HG03103 (cell line): ENCODE measurements around the gene ZNF664.
"Not testable (repeated sequence)": the region's sequence is repeated elsewhere in the genome, so short reads cannot be mapped to it uniquely, and the experiment has no call there.

Experiments used
- ATAC-seq: cut with Tn5 transposase; IDR thresholded peaks from one replicate; pipeline ENCODE4 v1.9.1; 2021; ENCODE audit warnings: low read depth; ENCODE audit not compliant: unreplicated experiment

Gene ZNF664

GRCh38 chr12:123941000-123941399, 32.0 kb upstream of the ZNF664 start:
- no peak for ATAC-seq

DNA sequence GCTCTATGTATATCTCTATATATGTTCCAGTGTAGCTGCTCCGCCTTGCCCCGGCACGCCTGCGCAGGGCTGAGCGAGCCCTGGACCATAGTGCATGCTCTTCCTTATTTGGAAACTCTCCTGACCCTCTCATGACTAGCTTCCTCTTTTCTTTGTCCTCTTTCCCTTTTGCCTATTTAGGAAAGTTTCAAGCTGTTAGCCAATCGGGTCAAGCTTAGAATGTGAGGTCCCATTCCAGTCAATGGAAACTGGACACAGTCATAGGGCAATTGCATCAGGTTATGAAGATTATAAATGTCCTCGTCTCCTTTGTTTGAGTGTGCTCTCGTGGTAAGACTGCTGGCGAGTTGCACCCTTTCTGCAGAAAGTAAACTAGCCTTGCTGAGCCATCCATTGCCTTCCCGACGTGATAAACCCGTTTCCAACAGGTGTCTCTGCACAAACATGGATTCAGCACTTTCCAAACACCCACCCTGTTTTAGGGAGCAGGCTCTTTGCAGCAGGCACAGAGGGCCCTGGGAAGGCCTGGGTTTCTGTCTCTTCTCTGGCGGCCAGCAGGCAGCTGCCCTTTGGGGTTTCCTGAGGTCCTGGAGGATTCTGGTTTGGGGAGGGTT, 31.3 kb upstream of the ZNF664 start:
- ATAC-seq, result no peak

GRCh38 chr12:123942238-123942653, 30.8 kb upstream of the ZNF664 start:
- ATAC-seq, result no peak

- ATAC-seq, result no peak
Observed at GRCh38 chr12:123942911-123943648, 29.9 kb upstream of the ZNF664 start.

DNA sequence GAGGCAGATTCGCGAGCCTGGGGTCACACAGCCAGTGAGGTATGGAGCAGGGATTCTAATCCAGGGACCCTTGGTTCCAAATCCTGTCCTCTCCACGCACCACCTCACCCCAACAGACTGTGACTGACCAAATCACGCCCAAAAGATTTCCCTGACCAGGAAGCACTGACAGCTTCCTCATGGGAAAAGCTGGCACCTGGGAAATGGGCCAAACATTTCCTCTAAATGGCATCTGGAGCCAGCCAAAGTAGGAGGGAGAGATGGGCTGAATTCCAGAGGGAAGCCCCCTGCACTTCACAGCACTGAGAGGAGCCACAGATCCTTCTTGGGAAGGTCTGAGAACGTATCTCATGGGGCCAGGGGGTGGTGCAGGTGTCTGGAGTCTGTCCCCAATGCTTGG, 29.2 kb upstream of the ZNF664 start:
- no peak for ATAC-seq

GRCh38 chr12:123944696-123945095, 28.3 kb upstream of the ZNF664 start:
- ATAC-seq, result no peak

DNA sequence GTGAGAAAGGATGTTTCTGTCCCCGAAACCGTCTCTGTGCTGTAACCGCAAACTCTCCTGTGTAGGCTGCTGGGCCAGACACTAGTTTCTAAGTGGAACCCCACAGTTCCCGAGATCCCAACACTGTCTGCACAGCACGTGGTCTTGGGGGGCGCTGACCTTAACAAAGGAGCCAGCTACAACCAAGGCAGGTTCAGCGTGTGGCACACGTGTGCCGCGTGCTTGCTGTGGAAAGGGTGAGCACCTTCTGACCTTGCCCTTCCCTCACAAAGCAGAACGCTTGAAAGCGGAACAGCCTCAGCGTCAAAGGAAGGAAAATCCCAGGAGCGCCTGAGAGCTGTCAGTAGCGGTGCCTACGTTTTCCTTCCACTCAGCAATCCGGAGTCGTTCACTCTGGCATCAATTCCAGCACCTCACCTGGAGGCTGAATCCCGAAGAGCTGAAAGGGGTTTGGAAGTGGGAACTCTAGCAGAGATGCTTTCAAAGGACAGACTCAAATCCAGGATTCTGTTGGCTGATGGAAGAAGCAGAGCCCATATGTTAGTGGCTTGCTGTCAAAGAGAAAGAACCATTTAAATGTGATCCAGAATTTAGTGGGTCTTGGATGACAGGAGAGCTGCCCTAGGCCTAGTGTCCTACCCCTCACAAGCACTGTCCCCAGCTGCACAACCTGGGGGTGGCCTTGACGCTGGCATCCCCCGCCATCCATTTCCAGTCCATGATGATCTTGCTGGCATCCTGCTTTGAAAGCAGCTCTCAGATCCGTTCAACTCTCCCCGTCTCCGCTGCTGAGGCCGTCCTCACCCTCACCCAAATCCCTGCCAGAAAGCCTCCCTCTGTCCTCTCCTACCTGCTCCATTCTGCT, 27.5 kb upstream of the ZNF664 start:
- ATAC-seq, result no peak

DNA sequence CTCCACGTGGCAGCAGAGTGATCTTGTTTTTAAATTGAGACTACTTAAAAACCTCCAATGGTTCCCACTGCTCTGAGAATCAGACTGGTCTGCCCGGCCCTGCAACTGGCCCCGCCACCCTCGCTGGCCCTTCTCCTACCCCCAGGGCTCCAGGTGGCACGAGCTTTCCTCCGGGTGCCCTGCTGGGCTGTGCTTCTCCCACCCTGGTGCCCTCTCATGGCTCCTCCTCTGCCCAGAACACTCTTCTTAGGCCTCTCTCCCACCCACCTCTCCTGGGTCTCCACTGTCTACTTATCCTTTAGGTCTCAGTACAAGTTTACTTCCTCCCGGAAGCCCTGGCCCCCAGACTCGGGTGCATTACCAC, 26.9 kb upstream of the ZNF664 start:
- no peak for ATAC-seq

DNA sequence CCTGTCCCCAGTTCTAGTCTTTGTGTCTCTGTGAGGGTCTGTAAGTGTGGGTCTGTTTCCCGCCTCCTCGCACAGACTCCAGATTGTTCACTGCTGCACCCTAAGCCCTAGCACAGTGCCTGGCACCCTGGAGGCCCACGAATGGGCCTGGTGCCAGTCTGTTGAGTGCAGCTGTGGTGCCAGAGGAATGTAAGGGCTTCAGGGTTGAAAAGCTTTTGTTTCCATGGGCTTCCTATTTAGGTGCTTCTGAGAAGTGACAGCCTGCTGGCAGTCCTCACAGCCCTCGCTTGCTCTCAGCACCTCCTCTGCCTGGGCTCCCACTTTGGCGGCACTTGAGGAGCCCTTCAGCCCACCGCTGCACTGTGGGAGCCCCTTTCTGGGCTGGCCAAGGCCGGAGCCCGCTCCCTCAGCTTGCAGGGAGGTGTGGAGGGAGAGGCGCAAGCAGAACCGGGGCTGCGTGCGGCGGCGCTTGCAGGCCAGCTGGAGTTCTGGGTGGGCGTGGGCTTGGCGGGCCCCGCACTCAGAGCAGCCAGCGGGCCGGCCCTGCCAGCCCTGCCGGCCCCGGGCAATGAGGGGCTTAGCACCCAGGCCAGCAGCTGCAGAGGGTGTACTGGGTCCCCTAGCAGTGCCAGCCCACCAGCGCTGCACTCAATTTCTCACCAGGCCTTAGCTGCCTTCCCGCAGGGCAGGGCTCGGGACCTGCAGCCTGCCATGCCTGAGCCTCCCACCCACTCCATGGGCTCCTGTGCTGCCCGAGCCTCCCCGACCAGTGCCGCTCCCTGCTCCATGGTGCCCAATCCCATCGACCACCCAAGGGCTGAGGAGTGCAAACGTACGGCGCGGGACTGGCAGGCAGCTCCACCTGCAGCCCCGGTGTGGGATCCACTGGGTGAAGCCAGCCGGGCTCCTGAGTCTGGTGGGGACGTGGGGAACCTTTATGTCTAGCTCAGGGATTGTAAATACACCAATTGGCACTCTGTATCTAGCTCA, 26.2 kb upstream of the ZNF664 start:
- not testable (repeated sequence) for ATAC-seq

- ATAC-seq, result not testable (repeated sequence)
Observed at GRCh38 chr12:123947531-123947930, 25.5 kb upstream of the ZNF664 start.

DNA sequence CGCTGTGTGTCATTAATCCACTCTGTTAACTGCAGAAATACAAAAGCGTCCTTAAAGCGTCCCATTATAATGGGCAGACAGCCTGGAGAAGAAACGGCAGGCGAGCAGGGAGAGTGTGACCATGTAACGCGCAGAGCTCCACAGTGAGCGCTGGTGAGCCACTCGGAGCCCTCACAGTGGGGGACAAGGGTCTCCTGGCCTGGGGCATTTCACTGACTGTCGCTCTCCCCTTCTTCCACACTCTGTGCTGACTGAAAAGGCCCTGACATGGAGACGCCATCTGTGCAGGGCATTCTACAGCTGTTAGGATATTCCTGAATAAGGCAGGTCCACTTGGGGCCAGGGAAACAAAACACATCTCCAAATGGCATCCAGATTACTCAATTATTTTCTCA, 24.6 kb upstream of the ZNF664 start:
- ATAC-seq, result no peak

DNA sequence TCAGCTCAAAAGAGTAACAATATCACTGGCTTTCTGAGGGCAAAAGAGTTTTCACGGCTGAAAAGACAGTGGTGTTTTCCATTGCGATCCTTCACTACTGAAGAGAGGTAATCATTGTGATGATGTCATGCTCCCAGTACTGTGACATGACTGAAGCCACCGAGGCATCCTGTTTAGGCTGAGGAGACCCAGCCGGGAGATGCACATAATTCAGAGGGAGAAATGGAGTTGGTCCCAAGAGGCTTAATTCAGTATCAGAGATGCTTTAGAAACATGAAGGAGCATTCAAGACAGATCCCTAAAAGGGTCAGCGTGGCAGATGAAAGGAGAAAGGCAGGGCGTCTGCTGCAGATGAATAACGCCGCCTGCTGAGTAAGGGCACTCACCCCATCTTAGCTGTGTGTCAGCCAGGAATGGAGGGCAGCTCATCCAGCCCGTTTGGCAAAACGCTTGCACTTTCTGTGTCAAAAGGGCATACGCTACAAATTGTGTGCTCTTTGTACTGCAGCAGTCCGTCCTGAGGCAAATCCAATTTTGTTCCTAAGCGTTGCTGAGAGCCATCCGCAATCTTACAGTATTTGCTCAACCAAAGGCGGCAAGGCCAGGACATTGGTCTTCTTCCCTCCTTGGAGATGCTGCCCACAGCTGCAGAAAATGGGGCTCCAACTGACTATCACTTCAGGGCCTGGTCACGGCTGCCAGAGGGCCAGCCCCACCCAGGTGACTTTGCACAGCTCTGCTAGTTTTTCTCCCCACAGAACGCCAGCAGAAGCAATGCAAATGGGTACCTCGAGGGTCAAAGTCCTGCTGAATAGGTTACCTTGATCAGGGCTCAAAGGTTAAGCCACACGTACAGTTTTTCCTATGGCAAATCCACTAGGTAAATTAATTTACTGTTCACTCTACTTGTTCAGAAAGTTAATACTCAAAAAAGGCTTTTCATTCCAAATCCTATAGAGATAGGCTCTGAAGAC, 23.9 kb upstream of the ZNF664 start:
- no peak for ATAC-seq

DNA sequence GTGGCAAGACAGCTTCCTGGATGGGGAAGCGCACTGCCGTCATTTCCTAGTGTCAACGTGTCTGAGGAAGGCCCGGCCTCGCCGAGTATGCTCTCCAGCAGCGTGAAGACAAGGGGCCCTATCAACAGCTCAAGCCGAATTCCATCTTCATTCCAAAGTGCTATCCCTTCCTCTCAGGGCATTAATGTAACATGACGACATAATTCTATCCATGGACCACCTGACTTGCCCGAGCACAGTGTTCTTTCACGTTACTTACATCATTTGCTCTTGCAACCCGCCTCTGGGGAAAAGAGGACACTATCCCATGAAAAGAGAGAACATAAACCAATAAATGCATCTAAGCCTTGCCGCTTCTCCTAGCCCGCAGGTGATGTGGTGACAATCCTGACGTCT, 23.2 kb upstream of the ZNF664 start:
- no peak for ATAC-seq

- no peak for ATAC-seq
Observed at GRCh38 chr12:123950476-123951349, 22.3 kb upstream of the ZNF664 start.

GRCh38 chr12:123951467-123951866, 21.5 kb upstream of the ZNF664 start:
- ATAC-seq, result no peak

GRCh38 chr12:123952037-123952436, 21.0 kb upstream of the ZNF664 start:
- no peak for ATAC-seq

DNA sequence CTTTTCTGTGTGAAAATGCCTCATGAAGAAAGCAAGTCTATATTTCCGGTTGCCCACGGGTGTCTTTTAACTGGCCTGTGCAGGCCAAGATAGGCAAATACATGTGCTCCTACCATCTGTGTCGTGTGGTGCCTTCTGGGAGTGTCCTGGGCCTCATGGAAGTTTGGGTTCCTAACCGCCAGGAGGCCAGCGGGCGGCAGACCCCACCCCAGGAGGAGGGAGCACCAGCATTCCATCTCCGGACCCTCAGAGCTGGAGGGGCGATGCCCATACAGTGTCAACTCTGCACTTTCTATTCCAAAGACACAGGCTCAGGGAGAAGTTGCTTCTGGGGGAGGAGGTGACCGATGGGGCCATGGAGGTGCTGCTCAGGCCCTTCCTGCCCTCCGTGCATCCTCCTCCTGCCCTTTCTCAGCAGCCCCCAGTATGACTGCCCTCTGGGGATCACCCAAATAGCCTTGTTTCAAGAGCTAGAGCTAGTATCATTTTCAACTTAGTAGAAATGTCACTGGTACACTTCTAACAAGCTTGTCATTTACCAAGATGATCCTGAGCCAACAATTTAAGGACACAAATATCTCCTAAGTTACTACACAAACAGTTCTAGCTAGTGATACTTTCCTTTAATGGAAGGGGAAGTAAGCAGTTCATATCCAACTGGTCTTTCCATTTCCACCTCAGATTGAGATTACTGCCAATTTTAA, 18.2 kb upstream of the ZNF664 start:
- ATAC-seq, result no peak

DNA sequence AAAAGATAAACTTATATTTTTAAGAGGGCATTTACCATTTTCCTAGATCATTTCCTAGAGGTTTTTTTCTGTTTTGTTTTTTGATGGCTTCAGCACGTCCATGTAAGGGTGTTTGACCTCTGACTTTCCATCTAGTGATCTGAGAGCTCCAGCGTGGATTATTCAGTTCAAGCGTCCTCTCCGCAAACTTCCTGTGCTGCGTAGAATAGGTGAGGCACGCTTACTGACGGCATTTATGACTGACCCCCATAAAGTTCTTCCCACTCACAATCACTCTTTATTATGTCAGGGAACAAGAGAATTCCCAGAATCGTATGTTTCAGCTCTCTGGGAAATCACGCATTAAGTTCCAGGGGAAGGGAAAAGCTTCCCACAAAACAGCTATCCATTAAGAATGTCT, 16.8 kb upstream of the ZNF664 start:
- ATAC-seq, result no peak
